WTC11 (cell line): ENCODE data around the gene ABTB2.

Experiments used
- CREM ChIP-seq: sonication (generic); formaldehyde crosslinking; IDR thresholded peaks from 2 replicates; pipeline ENCODE4 v1.8.1; 2022; ENCODE audit warnings: mild to moderate bottlenecking, missing genetic modification reagents, moderate library complexity
- CTCF ChIP-seq: fragments of 200-600 bp; IDR thresholded peaks from 2 replicates; pipeline ENCODE4 v1.8.0; 2022; ENCODE audit warnings: antibody characterized with exemption
- FOXJ3 ChIP-seq: sonication (generic); formaldehyde crosslinking; IDR thresholded peaks from 2 replicates; pipeline ENCODE4 v1.9.0; 2021; ENCODE audit warnings: missing genetic modification reagents, mild to moderate bottlenecking, borderline replicate concordance
- JUN ChIP-seq: sonication (generic); formaldehyde crosslinking; IDR thresholded peaks from 2 replicates; pipeline ENCODE4 v1.8.0; 2023; ENCODE audit warnings: mild to moderate bottlenecking, missing genetic modification reagents
- MAX ChIP-seq: sonication (generic); formaldehyde crosslinking; IDR thresholded peaks from 2 replicates; pipeline ENCODE4 v1.8.0; 2022; ENCODE audit warnings: mild to moderate bottlenecking, missing genetic modification reagents
- RELA ChIP-seq: sonication (generic); formaldehyde crosslinking; IDR thresholded peaks from 2 replicates; pipeline ENCODE4 v1.8.1; 2022; ENCODE audit warnings: missing genetic modification reagents, mild to moderate bottlenecking, borderline replicate concordance
- ZNF121 ChIP-seq: sonication (generic); formaldehyde crosslinking; IDR thresholded peaks from 2 replicates; pipeline ENCODE4 v1.8.0; 2023; ENCODE audit warnings: missing genetic modification reagents
- ZNF232 ChIP-seq: sonication (generic); formaldehyde crosslinking; IDR thresholded peaks from 2 replicates; pipeline ENCODE4 v1.8.0; 2022; ENCODE audit warnings: mild to moderate bottlenecking, missing genetic modification reagents
- TF ChIP-seq, protein P1 (sequence below): sonication (generic); formaldehyde crosslinking; IDR thresholded peaks from 2 replicates; pipeline ENCODE4 v1.8.1; 2023; ENCODE audit warnings: mild to moderate bottlenecking, moderate library complexity, missing genetic modification reagents
- TF ChIP-seq, protein P2 (sequence below): fragments of 250-450 bp; sonication (Bioruptor Pico); IDR thresholded peaks from 2 replicates; pipeline ENCODE4 v2.1.2; 2022; ENCODE audit warnings: mild to moderate bottlenecking, moderate library complexity

- TF ChIP-seq CTCF = no peak
- TF ChIP-seq FOXJ3 = no peak
- TF ChIP-seq, protein P1, sequence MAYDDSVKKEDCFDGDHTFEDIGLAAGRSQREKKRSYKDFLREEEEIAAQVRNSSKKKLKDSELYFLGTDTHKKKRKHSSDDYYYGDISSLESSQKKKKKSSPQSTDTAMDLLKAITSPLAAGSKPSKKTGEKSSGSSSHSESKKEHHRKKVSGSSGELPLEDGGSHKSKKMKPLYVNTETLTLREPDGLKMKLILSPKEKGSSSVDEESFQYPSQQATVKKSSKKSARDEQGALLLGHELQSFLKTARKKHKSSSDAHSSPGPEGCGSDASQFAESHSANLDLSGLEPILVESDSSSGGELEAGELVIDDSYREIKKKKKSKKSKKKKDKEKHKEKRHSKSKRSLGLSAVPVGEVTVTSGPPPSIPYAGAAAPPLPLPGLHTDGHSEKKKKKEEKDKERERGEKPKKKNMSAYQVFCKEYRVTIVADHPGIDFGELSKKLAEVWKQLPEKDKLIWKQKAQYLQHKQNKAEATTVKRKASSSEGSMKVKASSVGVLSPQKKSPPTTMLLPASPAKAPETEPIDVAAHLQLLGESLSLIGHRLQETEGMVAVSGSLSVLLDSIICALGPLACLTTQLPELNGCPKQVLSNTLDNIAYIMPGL (CRISPR knock-in tag) = no peak
- no peak for TF ChIP-seq JUN
- no peak for TF ChIP-seq RELA (CRISPR knock-in tag)
- TF ChIP-seq, protein P2, sequence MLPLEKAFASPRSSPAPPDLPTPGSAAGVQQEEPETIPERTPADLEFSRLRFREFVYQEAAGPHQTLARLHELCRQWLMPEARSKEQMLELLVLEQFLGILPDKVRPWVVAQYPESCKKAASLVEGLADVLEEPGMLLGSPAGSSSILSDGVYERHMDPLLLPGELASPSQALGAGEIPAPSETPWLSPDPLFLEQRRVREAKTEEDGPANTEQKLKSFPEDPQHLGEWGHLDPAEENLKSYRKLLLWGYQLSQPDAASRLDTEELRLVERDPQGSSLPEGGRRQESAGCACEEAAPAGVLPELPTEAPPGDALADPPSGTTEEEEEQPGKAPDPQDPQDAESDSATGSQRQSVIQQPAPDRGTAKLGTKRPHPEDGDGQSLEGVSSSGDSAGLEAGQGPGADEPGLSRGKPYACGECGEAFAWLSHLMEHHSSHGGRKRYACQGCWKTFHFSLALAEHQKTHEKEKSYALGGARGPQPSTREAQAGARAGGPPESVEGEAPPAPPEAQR (CRISPR knock-in tag) = no peak
- no peak for TF ChIP-seq MAX
- TF ChIP-seq ZNF121 (CRISPR knock-in tag) = no peak
- TF ChIP-seq CREM (CRISPR knock-in tag) = no peak
- no peak for TF ChIP-seq ZNF232
Measured at GRCh38 chr11:34251589-34251980, 106.2 kb downstream of the ABTB2 start.
